NCI-H1436 (cell line): ENCODE measurements around the gene ARFIP1.
"Not testable (repeated sequence)": the region's sequence is repeated elsewhere in the genome, so short reads cannot be mapped to it uniquely, and the experiment has no call there.

Source experiments
- DNase-seq: peaks from one replicate; lab custom pipeline; 2025; lab: John Stamatoyannopoulos, UW

Gene ARFIP1

DNA sequence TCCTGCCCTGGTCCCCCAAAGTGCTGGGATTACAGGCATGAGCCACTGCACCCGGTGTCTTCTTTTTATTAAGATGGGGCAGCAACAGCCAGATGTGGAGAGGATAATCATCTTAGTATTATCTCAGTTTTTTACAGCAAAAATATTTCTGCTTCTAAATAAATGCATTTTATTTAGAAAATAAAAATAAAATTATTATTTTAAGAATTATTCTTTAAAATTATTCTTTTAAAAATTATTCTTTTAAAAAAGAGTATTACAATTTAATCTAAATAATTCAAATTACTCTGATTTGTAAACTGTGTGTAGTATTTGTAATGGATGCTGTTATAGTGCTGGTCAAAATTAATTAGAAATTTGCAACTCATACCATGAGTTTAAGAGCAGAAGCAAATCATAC lies 67.6 kb downstream of the ARFIP1 start:
- DNase-seq, result no peak

DNA sequence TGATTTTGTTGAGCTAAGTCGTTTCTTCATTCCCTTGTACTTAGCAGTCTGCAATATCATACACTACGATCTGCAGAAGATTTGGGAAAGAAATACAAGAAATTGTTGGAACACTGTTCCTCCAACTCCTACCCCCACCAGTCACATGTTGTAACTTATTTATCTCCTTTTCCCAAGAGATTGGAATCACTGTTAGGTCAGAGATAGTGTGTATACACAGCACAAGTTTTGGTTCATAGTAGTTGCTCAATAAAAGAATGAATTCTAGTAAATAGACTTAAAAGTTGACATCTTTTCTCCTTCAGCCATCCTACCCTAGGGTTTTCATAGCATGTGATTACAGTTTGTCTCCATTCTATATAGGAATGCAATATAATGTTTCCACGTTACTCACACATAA lies 68.8 kb downstream of the ARFIP1 start:
- DNase-seq, result no peak

DNA sequence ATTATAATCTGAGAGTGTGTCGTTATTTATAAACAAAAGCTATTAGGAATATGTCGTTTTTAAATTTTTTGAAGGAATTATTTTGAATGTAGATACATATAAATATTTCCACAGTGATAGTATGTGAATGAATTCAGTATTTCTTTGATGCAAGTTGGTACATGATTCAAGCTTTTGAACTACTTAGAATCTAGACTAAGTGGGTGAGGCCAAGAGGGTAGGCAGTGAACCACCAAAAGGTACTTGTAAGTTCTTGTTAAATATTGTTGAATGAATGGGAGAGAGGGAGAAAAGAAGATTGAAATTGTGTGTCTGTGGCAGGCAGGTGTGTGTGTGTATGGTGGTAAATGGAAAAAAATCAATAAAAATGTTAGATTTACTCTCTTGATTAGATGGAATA lies 69.6 kb downstream of the ARFIP1 start:
- no peak for DNase-seq

DNA sequence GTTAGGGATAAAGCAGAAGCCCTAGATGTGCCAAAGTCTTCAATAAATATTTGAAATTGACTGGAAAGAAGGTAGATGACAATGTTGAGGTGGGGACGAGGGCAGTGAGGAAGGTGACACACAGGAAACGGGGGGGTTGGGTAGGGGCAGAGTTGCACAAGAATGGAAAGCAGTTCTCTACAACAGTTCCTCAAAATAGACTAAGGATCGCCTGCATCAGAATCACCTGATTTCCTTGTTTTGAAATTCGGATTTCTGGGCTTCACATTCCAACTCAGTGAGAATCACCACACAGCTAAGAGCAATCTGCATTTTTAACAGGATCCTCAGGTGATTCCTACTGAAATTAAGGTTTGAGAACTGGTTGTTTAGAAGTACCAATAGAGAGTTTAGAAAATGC lies 70.6 kb downstream of the ARFIP1 start:
- DNase-seq, result no peak

DNA sequence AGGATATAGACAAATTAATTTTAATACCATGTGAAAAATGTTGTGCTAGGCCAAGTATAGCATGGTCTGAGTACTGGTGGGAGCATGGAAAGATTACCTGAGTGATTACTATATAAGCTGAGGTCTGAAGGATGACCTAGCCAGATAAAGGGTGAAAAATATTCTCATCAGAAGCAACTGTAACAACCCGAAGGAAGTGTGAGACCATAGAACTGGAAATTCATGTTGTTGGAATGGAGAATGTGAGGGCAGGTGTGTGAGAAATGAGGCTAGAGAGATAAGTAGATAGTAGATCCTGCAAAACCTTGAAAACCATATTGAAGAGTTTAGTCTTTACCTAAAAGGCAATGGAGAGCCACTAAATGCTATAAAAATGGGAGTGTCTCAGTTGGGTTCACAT lies 71.5 kb downstream of the ARFIP1 start:
- DNase-seq, result no peak

DNA sequence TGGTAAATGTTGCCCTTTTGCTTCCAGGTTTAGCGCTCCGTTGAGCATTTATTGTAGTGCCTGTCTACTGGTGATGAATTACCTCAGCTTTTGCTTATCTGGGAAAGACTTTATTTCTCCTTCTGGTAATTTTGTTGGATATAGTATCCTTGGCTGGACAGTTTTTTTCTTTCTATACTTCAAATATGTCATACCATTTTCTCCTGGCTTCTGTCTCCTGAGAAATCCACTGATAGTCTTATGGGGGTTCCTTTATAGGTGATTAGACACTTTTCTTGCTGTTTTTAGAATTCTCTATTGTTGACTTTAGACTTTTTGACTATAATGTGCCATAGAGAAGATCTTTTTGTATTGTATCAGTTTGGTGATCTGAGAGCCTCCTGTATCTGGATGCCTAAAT lies 73.5 kb downstream of the ARFIP1 start:
- DNase-seq, result no peak

DNA sequence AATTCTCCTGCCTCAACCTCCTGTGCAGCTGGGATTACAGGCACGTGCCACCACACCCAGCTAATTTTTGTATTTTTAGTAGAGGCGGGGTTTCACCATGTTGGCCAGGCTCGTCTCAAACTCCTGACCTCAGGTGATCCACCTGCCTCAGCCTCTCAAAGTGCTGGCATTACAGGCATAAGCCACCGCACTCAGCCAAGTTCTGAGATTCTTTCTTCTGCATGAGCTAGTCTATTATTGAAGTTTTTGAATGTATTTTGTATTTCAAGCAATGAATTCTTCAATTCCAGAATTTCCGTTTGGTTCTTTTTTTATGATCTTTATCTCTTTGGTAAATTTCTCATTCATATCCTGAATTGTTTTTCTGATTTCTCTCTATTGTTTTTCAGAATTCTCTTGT lies 74.3 kb downstream of the ARFIP1 start:
- not testable (repeated sequence) for DNase-seq

DNA sequence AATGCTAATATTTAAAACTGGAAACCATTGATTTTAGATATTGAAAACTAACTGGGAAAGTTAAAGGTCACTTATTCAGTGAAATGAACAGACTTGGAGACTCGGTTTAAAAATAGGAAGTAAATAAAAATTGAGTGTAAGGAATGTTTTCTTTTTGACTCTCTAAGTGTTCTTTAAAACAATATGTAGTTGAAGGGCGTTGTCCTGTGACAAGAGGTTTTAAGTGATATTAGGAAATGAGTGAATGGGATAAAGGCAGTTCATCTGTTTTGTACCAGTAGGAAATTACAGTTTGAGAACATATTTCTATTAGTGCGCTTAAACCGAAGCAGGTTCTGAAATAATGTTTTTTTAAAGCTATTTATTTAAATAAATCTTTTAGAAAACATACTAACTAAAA lies 77.2 kb downstream of the ARFIP1 start:
- no peak for DNase-seq

DNA sequence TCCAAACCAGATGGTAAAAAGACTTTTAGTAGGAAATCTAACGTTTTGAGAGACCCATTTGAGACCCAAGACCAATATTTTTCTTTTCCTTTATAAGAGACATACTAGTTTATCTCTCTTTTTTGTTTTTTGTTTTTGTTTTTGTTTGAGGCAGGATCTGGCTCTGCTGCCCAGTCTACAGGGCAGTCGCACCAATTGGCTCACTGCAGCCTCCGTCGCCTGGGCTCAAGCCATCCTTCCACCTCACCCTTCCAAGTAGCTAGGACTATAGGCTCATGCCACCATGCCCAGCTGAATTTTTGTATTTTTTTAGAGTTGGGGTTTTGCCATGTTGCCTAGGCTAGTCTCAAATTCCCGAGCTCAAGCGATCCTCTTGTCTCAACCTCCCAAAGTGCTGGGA lies 79.2 kb downstream of the ARFIP1 start:
- no peak for DNase-seq

DNA sequence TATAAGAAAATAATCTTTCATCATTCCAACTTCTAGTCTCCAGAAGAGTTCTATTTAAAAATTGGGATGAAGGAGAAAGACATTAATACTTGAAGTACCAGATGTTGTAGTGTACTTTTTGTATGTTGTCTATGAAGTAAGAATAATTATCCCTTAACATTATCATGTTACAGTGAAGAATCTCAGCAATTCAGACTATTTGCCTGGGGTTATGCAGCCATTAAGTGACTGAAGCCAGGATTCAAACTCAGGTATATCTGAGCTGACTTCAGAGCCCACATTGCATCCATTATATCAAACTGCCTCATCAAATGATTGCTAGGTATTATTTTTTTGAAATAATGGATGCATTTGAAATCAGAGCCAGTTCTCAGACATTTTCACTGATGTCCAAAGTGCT lies 80.3 kb downstream of the ARFIP1 start:
- no peak for DNase-seq

DNA sequence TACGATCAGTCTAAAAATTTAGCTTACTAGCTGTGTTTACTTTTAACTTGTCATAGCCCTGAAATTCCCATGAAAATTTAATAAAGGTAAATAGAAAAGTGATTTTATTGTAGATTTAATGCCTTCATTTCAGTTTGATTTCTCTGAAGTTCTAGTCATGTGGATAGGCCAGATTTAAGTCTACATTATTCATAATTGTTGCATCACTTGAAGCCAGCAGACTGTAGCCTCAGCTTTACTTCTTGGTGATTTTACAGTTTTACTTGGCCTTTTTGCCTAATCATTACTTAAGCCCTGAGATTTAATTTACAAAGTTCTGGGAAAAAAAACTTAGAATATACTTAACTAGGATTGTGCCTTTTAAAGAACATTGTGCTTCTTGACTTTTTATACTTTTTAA lies 82.9 kb downstream of the ARFIP1 start:
- DNase-seq, result no peak

DNA sequence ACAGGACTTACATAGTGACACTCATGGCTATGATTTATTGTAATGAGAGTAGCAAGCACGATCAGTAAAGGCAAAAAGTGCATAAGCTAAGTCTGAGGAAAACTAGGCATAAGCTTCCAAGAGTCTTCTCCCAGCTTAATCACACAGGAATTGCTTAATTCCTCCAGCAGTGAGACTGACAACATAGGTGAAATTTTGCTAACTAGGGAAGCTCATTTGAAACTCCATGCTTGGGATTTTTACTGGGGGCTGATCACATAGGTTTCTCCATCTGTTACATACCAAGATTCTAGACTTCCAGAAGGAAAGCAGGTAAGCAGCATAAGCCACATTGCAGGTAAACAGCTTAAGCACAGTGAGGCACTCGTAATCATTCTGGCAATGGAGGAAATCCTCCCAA lies 84.6 kb downstream of the ARFIP1 start:
- DNase-seq, result no peak

DNA sequence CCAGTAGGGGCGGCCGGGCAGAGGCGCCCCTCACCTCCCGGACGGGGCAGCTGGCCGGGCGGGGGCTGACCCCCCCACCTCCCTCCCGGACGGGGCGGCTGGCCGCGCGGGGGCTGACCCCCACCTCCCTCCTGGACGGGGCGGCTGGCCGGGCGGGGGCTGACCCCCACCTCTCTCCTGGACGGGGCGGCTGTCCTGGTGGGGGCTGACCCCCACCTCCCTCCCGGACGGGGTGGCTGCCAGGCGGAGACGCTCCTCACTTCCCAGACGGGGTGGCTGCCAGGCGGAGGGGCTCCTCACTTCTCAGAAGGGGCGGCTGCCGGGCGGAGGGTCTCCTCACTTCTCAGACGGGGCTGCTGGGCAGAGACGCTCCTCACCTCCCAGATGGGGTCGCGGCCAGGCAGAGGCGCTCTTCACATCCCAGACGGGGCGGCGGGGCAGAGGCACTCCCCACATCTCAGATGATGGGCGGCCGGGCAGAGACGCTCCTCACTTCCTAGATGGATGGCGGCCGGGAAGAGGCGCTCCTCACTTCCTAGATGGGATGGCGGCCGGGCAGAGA lies 86.8 kb downstream of the ARFIP1 start:
- not testable (repeated sequence) for DNase-seq

DNA sequence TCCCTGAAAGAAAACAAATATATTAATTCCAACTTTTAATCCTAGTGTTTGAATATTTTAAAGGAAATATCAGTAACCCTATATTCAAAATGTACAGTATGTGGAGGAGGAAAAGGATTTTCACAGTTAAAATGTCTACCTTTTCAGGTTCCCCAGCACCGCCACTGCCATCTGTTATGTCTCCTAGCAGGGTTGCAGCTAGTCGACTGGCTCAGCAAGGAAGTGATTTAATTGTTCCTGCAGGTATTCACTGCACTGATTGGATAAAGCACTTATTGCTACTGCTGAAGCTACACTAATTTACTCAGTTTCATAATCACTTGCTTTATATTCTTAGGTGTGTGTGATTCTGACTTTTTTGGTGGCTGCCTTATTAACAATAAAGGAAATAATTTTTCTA lies 90.9 kb downstream of the ARFIP1 start:
- DNase-seq, result no peak

DNA sequence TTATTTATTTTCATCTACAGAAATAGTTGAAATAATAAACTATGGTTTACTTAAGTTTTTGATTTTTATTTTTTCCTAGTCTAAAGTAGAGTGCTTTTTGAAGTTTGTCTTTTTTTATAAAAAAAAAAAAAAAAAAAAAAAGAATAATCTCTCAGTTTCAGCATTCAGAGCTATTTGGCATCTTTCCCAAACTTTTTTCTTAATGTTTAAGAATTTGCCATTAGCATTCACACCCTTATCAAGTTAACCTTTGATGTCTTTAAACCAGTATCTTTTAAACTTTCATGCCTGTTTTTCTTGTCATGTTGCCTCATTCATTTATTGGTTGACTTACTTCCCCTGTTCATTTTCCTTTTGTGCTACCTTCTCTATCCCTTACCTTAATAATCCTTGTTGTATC lies 95.5 kb downstream of the ARFIP1 start:
- no peak for DNase-seq

DNA sequence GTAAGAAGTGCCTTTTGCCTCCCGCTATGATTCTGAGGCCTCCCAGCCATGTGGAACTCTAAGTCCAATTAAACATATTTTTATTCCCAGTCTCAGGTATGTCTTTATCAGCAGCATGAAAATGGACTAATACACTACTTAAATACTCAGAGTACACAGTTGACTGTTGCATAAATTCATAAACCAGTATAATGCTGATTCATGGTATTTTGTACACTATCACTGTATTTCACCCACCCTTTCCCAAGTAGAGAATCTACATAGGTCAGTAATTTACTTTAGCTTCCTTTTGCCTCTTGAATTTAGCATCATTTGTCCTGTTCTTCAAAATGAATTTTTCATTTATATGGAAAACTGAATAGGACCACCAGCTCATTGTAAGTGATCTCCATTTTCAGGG lies 98.1 kb downstream of the ARFIP1 start:
- DNase-seq, result no peak

DNA sequence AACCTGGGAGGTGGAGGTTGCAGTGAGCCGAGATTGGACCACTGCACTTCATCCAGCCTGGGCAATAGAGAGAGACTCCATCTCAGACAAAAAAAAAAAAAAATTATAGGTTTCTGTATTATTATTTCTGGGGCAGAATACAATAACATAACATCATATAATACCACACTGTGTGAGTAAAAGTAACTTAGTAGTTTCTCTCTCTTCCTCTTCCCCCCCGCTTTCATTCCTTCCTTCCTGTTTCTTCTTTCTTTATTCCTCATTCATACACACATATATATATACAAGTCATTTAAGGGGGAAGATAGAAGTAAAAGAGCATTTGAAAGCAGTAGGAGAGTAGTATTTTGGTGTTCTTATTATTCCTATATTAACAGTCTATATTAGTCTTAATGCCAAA lies 100.5 kb downstream of the ARFIP1 start:
- DNase-seq, result no peak

DNA sequence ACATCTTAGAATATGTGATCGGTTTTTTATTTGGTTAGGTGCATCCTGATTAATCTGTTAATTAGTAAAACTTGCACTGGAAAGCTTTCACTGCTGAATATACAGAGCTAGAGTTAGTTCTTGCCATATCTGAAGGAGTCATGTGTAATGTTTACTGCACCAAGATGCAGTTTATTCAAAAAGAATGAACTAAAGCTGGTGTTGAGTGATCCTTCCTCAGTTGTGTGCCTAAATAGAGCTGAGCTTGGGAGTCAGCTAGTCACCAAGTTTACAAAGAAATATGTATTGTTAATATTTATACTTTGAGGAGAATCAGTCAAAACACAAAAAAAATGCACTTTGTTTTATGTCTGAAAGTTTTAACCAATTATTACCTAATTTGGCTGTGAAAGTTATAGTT lies 102.2 kb downstream of the ARFIP1 start:
- no peak for DNase-seq

DNA sequence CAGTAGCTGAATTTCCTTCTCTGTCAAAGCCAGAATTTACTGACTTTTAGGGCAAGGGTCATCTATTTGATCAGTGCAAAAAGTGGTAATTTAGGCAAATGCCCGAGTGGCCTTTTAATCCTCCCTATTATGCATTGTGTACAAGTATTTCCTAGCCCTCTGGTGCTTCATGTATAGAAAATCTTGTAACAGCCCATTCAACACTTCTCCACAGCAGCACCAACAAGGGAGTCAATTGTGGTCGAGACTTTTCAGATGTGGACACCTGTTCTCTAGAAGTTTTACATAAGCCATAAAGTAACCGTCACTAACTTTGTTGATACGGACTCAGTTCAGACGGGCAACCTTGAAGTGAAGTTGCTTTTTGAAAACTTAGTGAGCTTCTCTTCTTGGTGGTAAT lies 105.4 kb downstream of the ARFIP1 start:
- DNase-seq, result no peak

DNA sequence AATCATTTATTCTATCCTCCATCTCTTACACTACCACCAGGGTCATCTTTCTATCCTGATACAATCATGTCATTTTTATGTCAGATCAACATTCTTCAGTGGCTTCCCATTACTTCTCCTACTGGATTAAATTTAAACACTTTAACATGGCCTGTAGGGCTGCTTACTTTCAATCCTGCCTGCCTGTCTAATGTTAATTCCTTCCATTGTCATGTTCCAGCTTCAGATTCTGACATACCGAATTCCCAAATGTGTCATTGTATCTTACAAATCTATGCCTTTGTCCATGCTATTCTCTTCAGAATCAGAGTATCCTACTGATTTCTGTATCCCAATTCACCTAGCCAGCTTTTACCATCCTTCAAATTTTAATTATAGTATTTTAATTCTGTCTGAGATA lies 106.4 kb downstream of the ARFIP1 start:
- no peak for DNase-seq

DNA sequence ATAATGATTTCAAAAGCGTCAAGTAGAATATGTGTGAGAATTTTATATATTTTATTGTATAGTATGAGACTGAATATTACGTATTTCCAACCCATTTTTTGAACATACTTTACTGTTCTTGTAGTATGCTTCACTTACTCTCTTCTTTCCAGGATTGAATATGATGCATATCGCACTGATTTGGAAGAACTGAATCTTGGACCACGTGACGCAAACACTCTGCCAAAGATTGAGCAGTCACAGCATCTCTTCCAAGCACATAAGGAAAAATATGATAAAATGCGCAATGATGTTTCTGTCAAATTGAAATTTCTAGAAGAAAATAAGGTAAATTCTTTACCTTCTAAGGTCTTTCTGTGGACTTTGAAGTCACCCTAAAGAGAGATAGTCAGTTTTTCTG lies 108.2 kb downstream of the ARFIP1 start:
- DNase-seq, result no peak

DNA sequence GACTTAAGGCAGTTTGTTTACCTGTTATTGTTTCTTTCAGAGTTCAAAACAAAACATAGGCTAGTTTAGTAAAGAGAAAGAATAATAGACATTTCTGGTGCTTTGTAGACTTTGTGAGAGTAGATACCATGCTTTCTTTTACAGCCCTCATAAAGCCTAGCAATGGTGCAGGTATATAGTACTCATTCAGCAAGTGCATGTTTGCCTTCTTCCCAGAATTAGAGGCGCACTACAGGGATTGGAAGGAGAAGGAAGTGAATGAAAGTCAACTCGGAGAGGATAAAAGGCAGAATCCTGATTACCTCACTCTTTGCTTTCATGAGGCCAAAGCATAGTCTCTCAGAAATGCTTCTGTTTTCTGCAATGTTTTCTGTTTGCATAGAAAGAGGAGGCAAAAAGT lies 113.2 kb downstream of the ARFIP1 start:
- DNase-seq, result no peak

DNA sequence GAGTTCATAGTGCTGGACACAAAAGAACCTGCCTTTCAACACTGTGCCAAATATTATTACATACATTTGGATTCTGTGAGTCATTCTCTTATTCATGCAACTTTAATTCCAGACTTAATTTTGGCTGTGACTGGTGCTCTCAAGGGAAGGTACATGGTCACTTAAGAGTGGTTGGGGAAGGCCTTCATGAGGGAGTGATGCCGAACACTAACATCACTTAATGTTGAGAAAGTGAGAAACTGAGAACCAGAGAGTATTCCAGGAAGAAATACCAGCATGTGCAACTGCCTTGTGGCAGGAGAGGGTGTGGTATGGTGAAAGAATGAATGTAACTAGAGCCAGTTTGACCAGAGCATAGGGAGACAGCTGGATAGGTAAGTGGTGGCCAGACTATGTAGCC lies 114.9 kb downstream of the ARFIP1 start:
- no peak for DNase-seq

DNA sequence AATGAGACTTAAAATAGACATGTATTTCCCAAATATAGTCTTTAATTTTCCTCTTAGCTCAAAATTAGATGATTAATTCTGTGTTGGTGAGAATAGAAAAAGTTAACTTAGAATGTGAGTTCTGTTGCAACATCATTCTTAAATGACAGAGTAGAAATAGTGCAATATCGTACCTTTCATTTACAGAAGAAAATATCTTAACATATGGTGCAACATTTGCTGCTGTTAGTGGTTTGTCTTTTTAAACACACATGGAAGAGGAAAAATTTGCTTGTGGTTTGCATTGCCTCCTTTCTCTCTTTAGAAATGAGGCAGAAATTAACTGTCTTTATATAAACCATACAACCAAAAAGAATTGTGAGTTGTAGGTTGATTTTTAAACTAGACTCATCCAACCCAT lies 117.1 kb downstream of the ARFIP1 start:
- no peak for DNase-seq

DNA sequence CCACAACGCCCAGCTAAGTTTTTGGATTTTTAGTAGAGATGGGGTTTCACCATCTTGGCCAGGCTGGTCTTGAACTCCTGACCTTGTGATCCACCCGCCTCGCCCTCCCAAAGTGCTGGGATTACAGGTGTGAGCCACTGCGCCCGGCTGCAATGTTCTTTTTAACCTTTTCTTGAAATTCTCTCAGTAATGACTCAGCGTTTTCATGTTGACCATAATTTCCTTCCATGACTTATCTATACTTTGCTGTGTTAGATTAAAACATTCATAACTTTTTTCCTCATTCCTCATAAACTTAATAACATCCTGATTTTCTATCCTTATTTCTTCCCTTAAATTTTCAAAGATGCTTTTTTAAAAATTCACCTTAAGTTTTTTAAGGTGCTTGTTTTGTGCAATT lies 118.4 kb downstream of the ARFIP1 start:
- not testable (repeated sequence) for DNase-seq
